ENCODE measurements around the gene C18orf32. TPM values are rescaled to one million over a fixed set of nuclear protein-coding genes. Genes with fewer than 3 reads are reported as not detected.

C18orf32 gene
- total and polyA plus RNA-seq, 2 of the 13 experiments (the other 11 are each of a cell fraction or from before 2014, with no cell fraction given), result 17.6 to 20.6 TPM

- no peak for ATAC-seq
- no peaks in the 10 kb centered on the region for H3K9me3 ChIP-seq (ENCODE audit: low read length)
- H3K4me1 ChIP-seq (ENCODE audit: insufficient read depth, low read length), result peaks cover 47% of the 10 kb centered on the region
- H2AFZ ChIP-seq (ENCODE audit: low read length), result no peak overlapping the region
- intact Hi-C loops (cut with micrococcal nuclease; ENCODE audit: unreplicated experiment), result no loop called here
- H3K27me3 ChIP-seq (ENCODE audit: control insufficient read depth in 1 of 2, insufficient read depth in 2 of 2, low read length in 2 of 2), result no peaks in the 10 kb centered on the region
- in situ Hi-C loops (cut with HindIII; ENCODE audit: extremely low pct_ligation_motif_present, low pct_unique_long_range_greater_than_20kb), result no loop called here
- peaks cover 32% of the 10 kb centered on the region for H3K79me2 ChIP-seq (ENCODE audit: insufficient read depth, low read length)
- no peak for TF ChIP-seq CREB1 (IDR thresholded peaks at IDR 0.05)
- no peak for TF ChIP-seq CREB1 (CRISPR knock-in tag; IDR thresholded peaks at IDR 0.05)
- no peak for TF ChIP-seq ZNF7 (CRISPR knock-in tag; IDR thresholded peaks at IDR 0.05)
- TF ChIP-seq YEATS2 (CRISPR knock-in tag; IDR thresholded peaks at IDR 0.05; ENCODE audit: borderline replicate concordance), result no peak
- TF ChIP-seq RERE (CRISPR knock-in tag; IDR thresholded peaks at IDR 0.05; ENCODE audit: low read depth), result no peak
- TF ChIP-seq MXD1 (CRISPR knock-in tag; IDR thresholded peaks at IDR 0.05), result no peak
- no peak for TF ChIP-seq SCMH1 (CRISPR knock-in tag; IDR thresholded peaks at IDR 0.05; ENCODE audit: borderline replicate concordance)
- TF ChIP-seq ZNF280B (CRISPR knock-in tag; IDR thresholded peaks at IDR 0.05; ENCODE audit: borderline replicate concordance), result no peak
- TF ChIP-seq ZKSCAN8 (CRISPR knock-in tag; IDR thresholded peaks at IDR 0.05; ENCODE audit: borderline replicate concordance), result no peak
- TF ChIP-seq HOXA9 (CRISPR knock-in tag; IDR thresholded peaks at IDR 0.05; ENCODE audit: borderline replicate concordance), result no peak
- TF ChIP-seq SAP130 (CRISPR knock-in tag; IDR thresholded peaks at IDR 0.05; ENCODE audit: low read depth), result no peak
- no peak for TF ChIP-seq PCBP1 (IDR thresholded peaks at IDR 0.05; ENCODE audit: borderline replicate concordance, low read depth, low read length)
- TF ChIP-seq SP2 (CRISPR knock-in tag; IDR thresholded peaks at IDR 0.05), result no peak
- no peak for TF ChIP-seq ZNF446 (CRISPR knock-in tag; IDR thresholded peaks at IDR 0.05)
- no peak for TF ChIP-seq ZBTB26 (CRISPR knock-in tag; IDR thresholded peaks at IDR 0.05; ENCODE audit: borderline replicate concordance)
- BruUV-seq (replicated peaks), result no TSS peak
- H3K9ac ChIP-seq (ENCODE audit: insufficient read depth, low read depth, low read length), result no peak overlapping the region
- no peak for DNase-seq (ENCODE audit: low spot score)
- H3K4me3 ChIP-seq (replicated peaks in 1 of 3; ENCODE audit: insufficient read depth in 1 of 3, low read depth in 2 of 3, low read length in 3 of 3), result no peak overlapping the region
- no peak overlapping the region for H3K27ac ChIP-seq (ENCODE audit: extremely low read length, insufficient read depth, low read length)
- no peaks in the 10 kb centered on the region; the same call in 1 of the 2 replicates for H4K20me1 ChIP-seq (ENCODE audit: insufficient read depth, low read length)
- ChIA-PET POLR2A (no interaction called here), CTCF (ENCODE audit: low intra/inter-chr PET ratio, low total read pairs) (no interaction called here)
- no peak for FAIRE-seq
- WGBS (ENCODE audit: low lambda C conversion rate), result over 99% methylated on average over 4 of the region's 4 CpGs
- 0 out of 5 replicates have a peak, but pooled peaks cover 0 to 3% of the 10 kb centered on the region in 2 experiments for H3K36me3 ChIP-seq (replicated peaks in 1 of 2; ENCODE audit: control insufficient read depth in 1 of 2, insufficient read depth in 2 of 2, low read length in 2 of 2)
- H3K4me2 ChIP-seq (ENCODE audit: low read depth, low read length), result no peak overlapping the region
These were observed 29.4 kb downstream of the C18orf32 start for GRCh38 chr18:49457616-49458015.

All from HepG2 (cell line).